HepG2 (cell line): Measurements from ENCODE around the gene GLYAT. TPM values are rescaled to one million over a fixed set of nuclear protein-coding genes. Genes with fewer than 3 reads are reported as not detected.

Experiments used
- ATAC-seq: fragments of 200-7000 bp; cut with Tn5 transposase; 3 replicates; pipeline ENCODE4 v1.9.1; 2020; ENCODE audit warnings: mild to moderate bottlenecking, moderate library complexity
- BruUV-seq: library from RNA; stranded (reverse); fragments of 400-500 nt; replicated peaks from 2 replicates; lab custom pipeline; 2021; lab: Mats Ljungman, UMichigan
- CTCF ChIA-PET: fragments of 300-600 bp; formaldehyde crosslinking; extraction: SDS; loops from one replicate; lab custom pipeline; 2021; ENCODE audit warnings: low total read pairs, inconsistent platforms, low intra/inter-chr PET ratio; lab: Yijun Ruan, JAX
- POLR2A ChIA-PET: fragments of 350-600 bp; sonication (Branson Sonifier 250); formaldehyde crosslinking; loops from one replicate; lab custom pipeline; 2020; ENCODE audit warnings: antibody characterized with exemption, inconsistent platforms; lab: Yijun Ruan, JAX
- DNase-seq: peaks from one replicate; pipeline ENCODE4 v3.0.0-alpha.2; 2015; ENCODE audit warnings: low spot score
- FAIRE-seq: peaks from 3 replicates; lab custom pipeline; 2011; peaks lifted over from hg19 to GRCh38; lab: Jason Lieb, UNC
- H2AFZ ChIP-seq: one replicate; pipeline ENCODE4 v1.6.1; 2011; ENCODE audit warnings: low read length, inconsistent platforms
- H3K27ac ChIP-seq: fragments of 300-600 bp; 3 replicates; pipeline ENCODE4 v1.8.0; 2011; ENCODE audit warnings: mixed run types, mild to moderate bottlenecking, mixed read lengths, low read length, inconsistent platforms; ENCODE audit not compliant: insufficient read depth; ENCODE audit errors: extremely low read length
- H3K27me3 ChIP-seq, 2 experiments: fragments of 200-600 bp in 1 of 2; 2 replicates in 1 of 2; 3 replicates in 1 of 2; pipeline versions ENCODE4 v1.6.0 to v1.8.0; 2011; ENCODE audit warnings: low read length in 2 of 2, mild to moderate bottlenecking in 2 of 2, moderate library complexity in 2 of 2, inconsistent platforms in 1 of 2; ENCODE audit not compliant: insufficient read depth in 2 of 2, control insufficient read depth in 1 of 2
- H3K36me3 ChIP-seq, 2 experiments: fragments of 200-600 bp in 1 of 2; replicated peaks in 1 of 2; 2 replicates in 1 of 2; 3 replicates in 1 of 2; pipeline versions ENCODE4 v1.5.1 to v1.8.0; 2011; ENCODE audit warnings: low read length in 2 of 2, inconsistent platforms in 1 of 2; ENCODE audit not compliant: insufficient read depth in 2 of 2, control insufficient read depth in 1 of 2
- H3K4me1 ChIP-seq: 2 replicates; pipeline ENCODE4 v1.5.1; 2012; ENCODE audit warnings: low read length, inconsistent platforms; ENCODE audit not compliant: insufficient read depth
- H3K4me2 ChIP-seq: 2 replicates; pipeline ENCODE4 v1.6.0; 2011; ENCODE audit warnings: low read depth, low read length, inconsistent platforms
- H3K4me3 ChIP-seq, 3 experiments: fragments of 200-600 bp in 1 of 3; sonication (generic), shearing (Covaris generic) in 1 of 3; replicated peaks in 1 of 3; 2 replicates each; pipeline ENCODE4 v1.5.1; 2011 to 2016; ENCODE audit warnings: low read length in 3 of 3, inconsistent platforms in 2 of 3, low read depth in 2 of 3, mild to moderate bottlenecking in 2 of 3, control low read depth in 1 of 3, mixed read lengths in 1 of 3; ENCODE audit not compliant: insufficient read depth in 1 of 3
- H3K79me2 ChIP-seq: one replicate; pipeline ENCODE4 v1.6.1; 2011; ENCODE audit warnings: low read length, inconsistent platforms; ENCODE audit not compliant: insufficient read depth
- H3K9ac ChIP-seq: 2 replicates; pipeline ENCODE4 v1.6.0; 2011; ENCODE audit warnings: mild to moderate bottlenecking, low read depth, low read length, inconsistent platforms; ENCODE audit not compliant: insufficient read depth
- H3K9me3 ChIP-seq: 2 replicates; pipeline ENCODE4 v1.5.1; 2012; ENCODE audit warnings: mild to moderate bottlenecking, low read length
- H4K20me1 ChIP-seq: 2 replicates; pipeline ENCODE4 v1.6.0; 2011; ENCODE audit warnings: inconsistent platforms, mild to moderate bottlenecking, low read length, moderate library complexity; ENCODE audit not compliant: insufficient read depth
- ERF ChIP-seq: IDR thresholded peaks from 2 replicates; pipeline ENCODE4 v1.6.1; 2018; ENCODE audit warnings: missing biosample characterization, missing genetic modification reagents
- IRF9 ChIP-seq: sonication (generic); formaldehyde crosslinking; IDR thresholded peaks from 2 replicates; pipeline ENCODE4 v1.8.0; 2022; ENCODE audit warnings: missing genetic modification reagents, mild to moderate bottlenecking, borderline replicate concordance
- ISL2 ChIP-seq: sonication (generic); formaldehyde crosslinking; IDR thresholded peaks from 2 replicates; pipeline ENCODE4 v1.5.0; 2020; ENCODE audit warnings: missing genetic modification reagents
- KDM5B ChIP-seq: sonication (generic); formaldehyde crosslinking; IDR thresholded peaks from 2 replicates; pipeline ENCODE4 v1.4.0; 2020; ENCODE audit warnings: missing genetic modification reagents, mild to moderate bottlenecking, borderline replicate concordance
- RCOR2 ChIP-seq: IDR thresholded peaks from 2 replicates; pipeline ENCODE4 v1.6.1; 2016; ENCODE audit warnings: missing biosample characterization, missing genetic modification reagents
- SCMH1 ChIP-seq: sonication (generic); formaldehyde crosslinking; IDR thresholded peaks from 2 replicates; pipeline ENCODE4 v1.9.0; 2021; ENCODE audit warnings: missing genetic modification reagents, mild to moderate bottlenecking, borderline replicate concordance
- ZBTB1 ChIP-seq: sonication (generic); formaldehyde crosslinking; IDR thresholded peaks from 2 replicates; pipeline ENCODE4 v1.4.0; 2020; ENCODE audit warnings: missing genetic modification reagents, borderline replicate concordance
- ZBTB20 ChIP-seq: sonication (generic); formaldehyde crosslinking; IDR thresholded peaks from 2 replicates; pipeline ENCODE4 v1.8.1; 2023; ENCODE audit warnings: missing genetic modification reagents, low read depth, mild to moderate bottlenecking, borderline replicate concordance
- ZNF17 ChIP-seq: sonication (generic); formaldehyde crosslinking; IDR thresholded peaks from 2 replicates; pipeline ENCODE4 v1.5.0; 2020; ENCODE audit warnings: mild to moderate bottlenecking, missing genetic modification reagents
- ZNF414 ChIP-seq: sonication (generic); formaldehyde crosslinking; IDR thresholded peaks from 2 replicates; pipeline ENCODE4 v1.5.0; 2020; ENCODE audit warnings: missing genetic modification reagents
- ZNF451 ChIP-seq: sonication (generic); formaldehyde crosslinking; IDR thresholded peaks from 2 replicates; pipeline ENCODE4 v1.5.0; 2020; ENCODE audit warnings: mild to moderate bottlenecking, missing genetic modification reagents
- ZNF460 ChIP-seq: sonication (generic); formaldehyde crosslinking; IDR thresholded peaks from 2 replicates; pipeline ENCODE4 v1.5.1; 2020; ENCODE audit warnings: missing genetic modification reagents, mild to moderate bottlenecking, borderline replicate concordance
- WGBS: methylation state at CpG from one replicate; pipeline ENCODE4 v1.1.6; 2017; ENCODE audit warnings: low lambda C conversion rate; 5-methylcytosine and 5-hydroxymethylcytosine counted together
- in situ Hi-C: cut with HindIII; loops from 2 replicates; pipeline ENCODE4 v1.10.0; 2017; ENCODE audit warnings: low pct_unique_long_range_greater_than_20kb; ENCODE audit not compliant: extremely low pct_ligation_motif_present
- intact Hi-C: fragments of 100-400 bp; cut with micrococcal nuclease; formaldehyde crosslinking; loops from one replicate; pipeline ENCODE4 v1.10.0; 2022; ENCODE audit not compliant: unreplicated experiment
- polyA plus RNA-seq, 8 experiments: library from polyadenylated mRNA; depleted of rRNA in 3 of 8; stranded (reverse) in 7 of 8; unstranded in 1 of 8; fragments of >200 nt; fragmentation: Illumina TruSeq in 4 of 8; extraction: Trizol in 4 of 8; gene quantifications; 2 replicates each; pipeline versions ENCODE4 v1.2.1 to v1.2.3, GENCODE V29; 2011 to 2016; ENCODE audit warnings: low read depth in 4 of 8, missing spikeins in 1 of 8, mixed read lengths in 1 of 8; ENCODE audit not compliant: insufficient read depth in 1 of 8
- total RNA-seq, 5 experiments: library from RNA; depleted of rRNA; stranded (reverse); fragments of >200 nt; fragmentation: Illumina TruSeq; extraction: Trizol; gene quantifications; 2 replicates each; pipeline ENCODE4 v1.2.3, GENCODE V29; 2016; ENCODE audit warnings: low read depth in 1 of 5
- TF ChIP-seq, protein P1 (sequence below): sonication (generic); formaldehyde crosslinking; IDR thresholded peaks from 2 replicates; pipeline ENCODE4 v1.4.0; 2020; ENCODE audit warnings: missing genetic modification reagents
- TF ChIP-seq, protein P2 (sequence below): sonication (generic); formaldehyde crosslinking; conservative IDR thresholded peaks from 2 replicates; pipeline ENCODE4 v1.4.0; 2020; ENCODE audit warnings: missing genetic modification reagents

GLYAT gene
- total and polyA plus RNA-seq, 2 of the 13 experiments (the other 11 are each of a cell fraction or from before 2014, with no cell fraction given): not detected

DNA sequence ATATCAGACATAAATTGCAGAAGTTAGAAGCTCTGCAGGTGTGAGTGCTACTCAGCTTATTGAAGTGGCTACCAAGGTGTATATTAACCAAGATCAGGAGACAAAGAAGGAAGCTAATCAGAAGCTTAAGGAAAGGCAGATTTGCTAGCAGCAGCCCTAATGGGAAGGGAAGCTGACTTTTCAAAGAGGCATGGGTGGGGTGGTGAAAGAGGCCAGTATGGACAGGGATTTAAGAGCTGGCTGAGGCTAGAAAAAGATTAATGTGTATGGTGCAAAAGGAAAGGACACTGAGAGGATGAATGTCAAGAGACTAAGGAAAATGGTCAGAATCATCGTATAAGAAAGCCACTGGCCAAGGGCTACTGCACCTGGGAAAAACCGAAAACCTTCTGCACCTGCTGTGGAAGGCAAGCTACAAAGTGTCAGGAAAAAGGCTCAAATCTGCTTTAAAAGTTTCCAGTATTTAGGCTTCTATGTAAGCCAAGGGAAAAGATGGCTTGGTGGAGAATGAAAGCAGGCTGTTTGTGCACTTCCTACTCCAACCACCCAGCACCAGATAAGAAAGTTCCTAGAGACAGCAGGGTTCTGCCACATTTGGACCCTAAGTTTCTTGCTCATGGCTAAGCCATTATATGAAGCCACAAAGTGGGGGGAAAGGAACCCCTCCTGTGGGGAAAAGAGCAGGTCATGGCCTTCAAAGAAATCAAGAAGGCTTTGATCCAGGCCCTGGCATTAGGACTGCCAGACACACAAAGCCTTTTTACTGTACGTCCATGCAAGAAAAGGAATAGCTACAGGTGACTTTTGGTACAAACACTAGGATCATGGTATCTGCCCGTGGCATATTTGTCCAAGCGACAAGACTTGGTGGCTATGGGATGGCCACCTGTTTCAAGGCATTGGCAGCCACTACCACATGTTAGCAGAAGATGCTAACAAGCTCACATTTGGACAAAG, 40.9 kb upstream of the GLYAT start:
- Histone ChIP-seq H2AFZ (no peak overlapping the region), H3K4me1 (peaks cover 39% of the 10 kb centered on the region), H3K27ac (no peak overlapping the region), H3K9ac (no peak overlapping the region), H3K27me3 (no peaks in the 10 kb centered on the region; a peak in 1 of 5 replicates), H3K36me3 (no peaks in the 10 kb centered on the region)
- in situ Hi-C loops (no loop called here), intact Hi-C loops (no loop called here)
- 79% methylated on average over 5 of the region's 5 CpGs for WGBS
- ChIA-PET CTCF (no interaction called here), POLR2A (no interaction called here)
- TF ChIP-seq ISL2 (no peak), ZBTB20 (CRISPR knock-in tag) (no peak), IRF9 (CRISPR knock-in tag) (no peak), SCMH1 (CRISPR knock-in tag) (no peak), ZNF460 (no peak), ZNF451 (CRISPR knock-in tag) (no peak), KDM5B (no peak), ZNF17 (CRISPR knock-in tag) (no peak), ZNF414 (CRISPR knock-in tag) (no peak), ZBTB1 (CRISPR knock-in tag) (no peak), RCOR2 (CRISPR knock-in tag) (no peak), ERF (CRISPR knock-in tag) (no peak)
- TF ChIP-seq, protein P1, sequence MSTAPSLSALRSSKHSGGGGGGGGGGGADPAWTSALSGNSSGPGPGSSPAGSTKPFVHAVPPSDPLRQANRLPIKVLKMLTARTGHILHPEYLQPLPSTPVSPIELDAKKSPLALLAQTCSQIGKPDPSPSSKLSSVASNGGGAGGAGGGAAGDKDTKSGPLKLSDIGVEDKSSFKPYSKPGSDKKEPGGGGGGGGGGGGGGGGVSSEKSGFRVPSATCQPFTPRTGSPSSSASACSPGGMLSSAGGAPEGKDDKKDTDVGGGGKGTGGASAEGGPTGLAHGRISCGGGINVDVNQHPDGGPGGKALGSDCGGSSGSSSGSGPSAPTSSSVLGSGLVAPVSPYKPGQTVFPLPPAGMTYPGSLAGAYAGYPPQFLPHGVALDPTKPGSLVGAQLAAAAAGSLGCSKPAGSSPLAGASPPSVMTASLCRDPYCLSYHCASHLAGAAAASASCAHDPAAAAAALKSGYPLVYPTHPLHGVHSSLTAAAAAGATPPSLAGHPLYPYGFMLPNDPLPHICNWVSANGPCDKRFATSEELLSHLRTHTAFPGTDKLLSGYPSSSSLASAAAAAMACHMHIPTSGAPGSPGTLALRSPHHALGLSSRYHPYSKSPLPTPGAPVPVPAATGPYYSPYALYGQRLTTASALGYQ (CRISPR knock-in tag): no peak
- TF ChIP-seq, protein P2, sequence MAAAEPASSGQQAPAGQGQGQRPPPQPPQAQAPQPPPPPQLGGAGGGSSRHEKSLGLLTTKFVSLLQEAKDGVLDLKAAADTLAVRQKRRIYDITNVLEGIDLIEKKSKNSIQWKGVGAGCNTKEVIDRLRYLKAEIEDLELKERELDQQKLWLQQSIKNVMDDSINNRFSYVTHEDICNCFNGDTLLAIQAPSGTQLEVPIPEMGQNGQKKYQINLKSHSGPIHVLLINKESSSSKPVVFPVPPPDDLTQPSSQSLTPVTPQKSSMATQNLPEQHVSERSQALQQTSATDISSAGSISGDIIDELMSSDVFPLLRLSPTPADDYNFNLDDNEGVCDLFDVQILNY (CRISPR knock-in tag): no peak
- TF ChIP-seq, all 625 proteins: peak for 0
- FAIRE-seq (no peak), DNase-seq (no peak), ATAC-seq (no peak)
- no peaks in the 10 kb centered on the region for H4K20me1 ChIP-seq
- H3K4me3 ChIP-seq: no peak overlapping the region
- H3K4me2 ChIP-seq: no peak overlapping the region
- H3K79me2 ChIP-seq: no peaks in the 10 kb centered on the region
- no peaks in the 10 kb centered on the region for H3K9me3 ChIP-seq
- BruUV-seq: no TSS peak
